NAMALWA (cell line): ENCODE measurements around the gene CFAP206.
"Not testable (repeated sequence)": the region's sequence is repeated elsewhere in the genome, so short reads cannot be mapped to it uniquely, and the experiment has no call there.

Experiments
- DNase-seq: peaks from one replicate; pipeline ENCODE4 v3.0.0-alpha.2; 2015; ENCODE audit warnings: low spot score

CFAP206 gene

DNA sequence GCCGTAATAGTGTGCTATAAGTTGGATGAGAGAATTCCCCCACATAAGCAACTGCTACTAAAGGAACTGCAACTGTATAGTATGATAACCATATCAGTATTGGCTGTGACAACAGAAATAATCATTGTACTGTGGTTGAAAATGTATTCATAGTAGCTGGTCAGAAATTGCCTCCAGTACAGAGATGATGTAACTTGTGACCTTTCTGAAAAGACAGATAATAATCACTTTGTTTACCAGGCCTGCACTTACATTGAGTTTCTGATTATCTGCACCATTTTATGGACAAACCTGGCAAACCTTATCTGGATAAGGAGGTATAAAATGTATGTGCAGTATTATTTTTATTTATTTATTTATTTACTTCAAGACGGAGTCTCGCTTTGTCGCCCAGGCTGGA is 19.0 kb downstream of the CFAP206 start:
- DNase-seq, result no peak

- no peak for DNase-seq
Measured at GRCh38 chr6:87430499-87430898, 22.7 kb downstream of the CFAP206 start.

- no peak for DNase-seq
Measured at GRCh38 chr6:87431263-87431662, 23.5 kb downstream of the CFAP206 start.

DNA sequence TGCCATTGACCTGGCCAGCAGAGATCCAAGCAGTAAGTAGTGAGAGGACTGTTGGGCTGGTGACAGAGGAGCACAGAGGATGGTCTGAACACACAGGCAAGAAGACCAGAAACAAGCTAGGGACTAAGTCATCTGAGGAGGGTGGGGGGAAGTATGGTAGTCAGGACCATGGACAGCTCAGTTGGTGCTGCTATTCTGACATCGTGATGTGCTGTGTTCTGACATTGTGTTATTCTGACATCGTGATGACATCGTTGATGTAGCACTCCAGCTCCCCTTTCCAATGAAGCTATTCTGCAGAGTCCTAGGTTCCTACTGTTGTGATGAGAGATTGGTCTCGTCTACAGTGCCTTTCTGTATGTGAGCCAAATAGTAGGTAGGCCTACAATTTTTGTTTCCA is 28.7 kb downstream of the CFAP206 start:
- DNase-seq, result peak; percentile 67

GRCh38 chr6:87441711-87442110 is 33.9 kb downstream of the CFAP206 start:
- no peak for DNase-seq

- no peak for DNase-seq
Measured at GRCh38 chr6:87444362-87444761, 36.6 kb downstream of the CFAP206 start.

GRCh38 chr6:87465051-87465450 is 57.3 kb downstream of the CFAP206 start:
- DNase-seq, result no peak

DNA sequence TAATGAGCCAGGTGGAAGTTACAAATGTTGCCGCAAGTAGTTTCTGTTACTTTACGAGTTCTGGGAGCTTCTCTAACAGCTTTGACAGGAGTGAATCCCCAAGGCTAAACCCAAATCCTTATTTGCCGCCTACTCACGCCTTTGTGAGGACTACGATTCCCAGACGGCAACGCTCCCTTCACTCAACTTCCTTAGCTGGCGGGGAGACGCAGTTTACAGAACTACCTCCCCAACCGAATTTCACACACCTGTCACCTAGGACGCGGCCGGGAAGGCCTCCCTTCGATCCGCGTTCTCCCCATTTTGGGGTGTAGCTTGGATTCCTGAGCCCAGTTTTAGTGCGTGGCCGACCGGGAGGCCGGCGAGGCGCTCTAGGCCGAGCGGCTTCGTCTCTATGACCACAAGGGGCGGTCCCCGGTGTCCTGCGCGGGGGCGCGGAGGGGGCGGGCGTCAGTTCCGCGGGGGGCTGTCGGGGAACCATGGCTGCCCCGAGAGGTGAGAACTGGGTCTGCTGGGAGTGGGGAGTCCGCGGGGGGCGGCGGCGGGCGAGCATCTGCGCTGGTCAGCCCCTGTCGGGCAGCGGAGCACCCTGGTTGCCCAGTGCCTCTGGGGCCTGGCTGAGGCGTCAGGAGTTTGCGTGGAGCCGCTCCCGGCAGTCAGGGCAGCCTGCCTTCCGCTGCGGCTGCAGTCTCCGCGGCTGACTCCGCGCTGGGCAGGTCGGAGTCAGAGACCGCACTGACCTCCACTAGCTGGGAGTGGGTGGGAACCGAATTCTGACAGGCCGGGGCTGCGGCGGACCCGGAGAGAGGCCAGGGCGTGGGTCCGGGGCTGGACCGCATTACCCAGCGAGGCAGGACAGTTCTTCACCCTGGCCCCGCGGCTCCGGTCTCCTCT is 65.0 kb downstream of the CFAP206 start, which contains the start of gene SLC35A1:
TSS of gene SLC35A1 (plus strand) at position 450 of the 894 bp plus-strand sequence. CDS start at position 480, 30 bp downstream.
- peak; percentile 85 for DNase-seq

DNA sequence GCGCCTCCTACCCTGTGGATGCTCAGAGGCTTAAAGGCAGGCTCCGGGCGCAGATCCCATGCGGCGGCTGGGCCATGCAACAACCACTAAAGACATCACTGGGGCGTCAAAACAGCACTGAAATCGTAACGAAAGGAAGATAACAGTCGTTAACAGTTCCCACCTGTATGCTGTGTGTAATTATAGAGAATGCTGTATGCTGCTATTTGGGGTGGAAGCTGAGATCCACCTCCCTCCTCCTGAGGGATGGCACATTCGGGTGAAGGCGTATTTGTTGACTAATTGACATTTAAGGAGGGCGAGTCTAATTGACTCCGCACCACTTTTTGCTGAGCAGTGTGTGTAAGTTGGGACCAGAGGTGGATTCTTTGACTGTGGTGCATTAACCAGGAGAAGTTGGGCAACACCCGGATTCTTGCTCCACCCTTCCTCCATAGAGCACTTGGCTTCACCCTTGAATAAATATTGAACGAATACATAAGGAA is 65.7 kb downstream of the CFAP206 start:
- DNase-seq, result peak; percentile 75

GRCh38 chr6:87481931-87482330 is 74.2 kb downstream of the CFAP206 start:
- no peak for DNase-seq

GRCh38 chr6:87482366-87482765 is 74.6 kb downstream of the CFAP206 start:
- no peak for DNase-seq

DNA sequence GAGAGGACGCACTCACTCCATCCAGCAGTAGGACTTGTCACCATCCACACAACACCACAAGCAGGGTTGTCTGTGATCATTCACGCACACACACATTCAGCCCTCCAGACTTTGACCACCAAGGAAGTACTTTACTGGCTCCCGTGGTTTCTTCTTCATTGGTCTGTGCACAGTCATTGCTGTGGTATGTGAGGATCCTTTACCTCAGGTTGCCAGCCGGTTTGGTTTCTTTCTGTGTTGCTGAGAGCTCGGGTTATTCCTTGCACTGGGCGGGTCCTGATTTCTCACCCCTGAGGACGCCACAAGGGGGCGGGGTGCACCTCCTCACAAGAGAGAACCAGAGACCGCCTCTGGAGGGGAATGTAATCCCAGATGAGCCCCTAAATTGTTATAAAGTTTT is 76.2 kb downstream of the CFAP206 start:
- peak; percentile 47 for DNase-seq

GRCh38 chr6:87484491-87484890 is 76.7 kb downstream of the CFAP206 start:
- DNase-seq, result no peak

DNA sequence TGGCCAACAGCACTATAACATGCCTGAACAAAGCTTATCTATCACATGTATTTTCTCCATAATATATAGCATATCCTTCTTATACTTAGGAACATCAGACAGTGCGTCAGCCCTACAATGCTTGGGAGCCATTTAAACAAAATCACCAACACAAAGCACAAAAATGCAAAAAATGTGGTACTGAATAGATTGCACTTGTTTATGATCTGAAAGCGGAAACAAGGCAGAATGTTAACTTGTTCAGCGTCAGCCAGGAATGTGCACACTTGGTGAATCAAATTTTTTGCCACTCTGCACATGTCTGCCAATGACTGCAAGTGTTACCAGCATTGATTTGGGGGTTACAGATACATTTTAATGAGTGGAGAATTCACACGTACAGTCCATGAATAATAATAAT is 79.8 kb downstream of the CFAP206 start:
- DNase-seq, result no peak

DNA sequence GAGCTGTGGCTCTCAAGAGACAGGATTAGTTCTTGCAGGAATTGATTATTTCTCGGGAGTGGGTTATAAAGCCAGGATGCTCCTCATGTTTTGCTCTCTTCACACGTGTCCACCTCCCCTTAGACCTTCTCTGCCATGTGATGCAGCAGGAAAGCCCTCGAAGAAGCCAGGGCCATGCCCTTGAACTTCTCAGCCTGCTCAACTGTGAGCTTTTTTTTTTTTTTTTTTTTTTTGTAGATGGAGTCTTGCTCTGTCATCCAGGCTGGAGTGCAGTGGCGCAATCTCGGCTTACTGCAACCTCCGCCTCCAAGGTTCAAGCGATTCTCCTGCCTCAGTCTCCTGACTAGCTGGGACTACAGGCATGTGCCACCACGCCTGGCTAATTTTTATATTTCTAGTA is 81.6 kb downstream of the CFAP206 start:
- not testable (repeated sequence) for DNase-seq

GRCh38 chr6:87494761-87495422 is 87.1 kb downstream of the CFAP206 start:
- DNase-seq, result peak; percentile 28

DNA sequence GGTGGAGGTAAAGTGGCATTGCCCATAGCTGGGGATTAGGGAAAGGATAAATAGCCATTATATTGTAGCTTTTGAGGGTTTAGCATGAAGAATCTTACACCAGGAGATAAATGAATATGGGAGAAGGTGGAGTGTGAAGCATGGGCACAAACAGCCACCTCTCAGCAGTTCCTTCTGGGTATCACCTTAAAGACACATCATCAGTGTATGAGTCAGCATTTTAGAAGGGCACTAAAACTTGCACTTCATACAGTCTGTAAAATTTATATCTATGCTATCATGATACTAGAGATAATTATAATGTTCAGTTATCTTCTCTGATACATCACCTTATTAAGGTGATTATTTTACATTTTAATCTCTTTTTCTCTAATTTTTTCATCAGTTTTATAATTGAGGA is 90.3 kb downstream of the CFAP206 start:
- no peak for DNase-seq

- DNase-seq, result no peak
Measured at GRCh38 chr6:87501809-87502572, 94.2 kb downstream of the CFAP206 start.

GRCh38 chr6:87504441-87504840 is 96.7 kb downstream of the CFAP206 start:
- no peak for DNase-seq
